Measurements from ENCODE around the gene COL4A1. TPM values are rescaled to one million over a fixed set of nuclear protein-coding genes. Genes with fewer than 3 reads are reported as not detected.

Gene COL4A1
- total RNA-seq, 1 experiment from 2014 or later, result 4.8 TPM

- no peaks in the 10 kb centered on the region for H3K27me3 ChIP-seq (replicated peaks; ENCODE audit: control insufficient read depth, insufficient read depth, low read length)
- intact Hi-C loops (cut with micrococcal nuclease; ENCODE audit: unreplicated experiment), result no loop called here
- Mint-ChIP-seq H3K4me1 (ENCODE audit: low read depth, unreplicated experiment) (no peaks in the 10 kb centered on the region), H3K4me3 (ENCODE audit: unreplicated experiment) (no peak overlapping the region), H3K27ac (ENCODE audit: unreplicated experiment) (no peak overlapping the region), H3K9me3 (ENCODE audit: unreplicated experiment) (peaks cover 7% of the 10 kb centered on the region), H3K27me3 (ENCODE audit: insufficient read depth, unreplicated experiment) (peaks cover 5% of the 10 kb centered on the region), H3K36me3 (ENCODE audit: insufficient read depth, unreplicated experiment) (no peaks in the 10 kb centered on the region)
- H3K36me3 ChIP-seq (ENCODE audit: control insufficient read depth, insufficient read depth, low read length), result no peaks in the 10 kb centered on the region
- H3K4me3 ChIP-seq (ENCODE audit: low read depth, low read length), result no peak overlapping the region
- no peaks in the 10 kb centered on the region for H3K9me3 ChIP-seq
- no TSS peak for BruUV-seq (replicated peaks)
- CTCF ChIA-PET, result no interaction called here
- TF ChIP-seq CTCF (IDR thresholded peaks at IDR 0.05; ENCODE audit: insufficient read depth in 1 of 2, low read depth in 1 of 2, low read length in 1 of 2, severe bottlenecking in 1 of 2, unreplicated experiment in 1 of 2), result no peak
- POLR2A ChIA-PET, result no interaction called here
- H3K4me1 ChIP-seq, result no peaks in the 10 kb centered on the region
- no peak for DNase-seq
Observed at GRCh38 chr13:110132225-110132982, 174.6 kb downstream of the COL4A1 start.

GRCh38 chr13:110131424-110131823 is 175.5 kb downstream of the COL4A1 start:
- no peak overlapping the region for H3K4me3 Mint-ChIP-seq (ENCODE audit: unreplicated experiment)
- BruUV-seq (replicated peaks), result no TSS peak

GRCh38 chr13:110130431-110130830 is 176.5 kb downstream of the COL4A1 start:
- Mint-ChIP-seq H3K4me3 (ENCODE audit: unreplicated experiment) (no peak overlapping the region), H3K4me1 (ENCODE audit: low read depth, unreplicated experiment) (peaks cover 7% of the 10 kb centered on the region), H3K36me3 (ENCODE audit: insufficient read depth, unreplicated experiment) (no peaks in the 10 kb centered on the region), H3K9me3 (ENCODE audit: unreplicated experiment) (peaks cover 7% of the 10 kb centered on the region), H3K27me3 (ENCODE audit: insufficient read depth, unreplicated experiment) (peaks cover 5% of the 10 kb centered on the region), H3K27ac (ENCODE audit: unreplicated experiment) (no peak overlapping the region)
- DNase-seq, result no peak
- ChIA-PET CTCF (no interaction called here), POLR2A (no interaction called here)
- Histone ChIP-seq H3K4me3 (ENCODE audit: low read depth, low read length) (no peak overlapping the region), H3K36me3 (ENCODE audit: control insufficient read depth, insufficient read depth, low read length) (no peaks in the 10 kb centered on the region), H3K27me3 (replicated peaks; ENCODE audit: control insufficient read depth, insufficient read depth, low read length) (no peaks in the 10 kb centered on the region), H3K9me3 (no peaks in the 10 kb centered on the region), H3K4me1 (no peaks in the 10 kb centered on the region)
- no TSS peak for BruUV-seq (replicated peaks)
- intact Hi-C loops (cut with micrococcal nuclease; ENCODE audit: unreplicated experiment), result no loop called here
- TF ChIP-seq CTCF (IDR thresholded peaks at IDR 0.05; ENCODE audit: insufficient read depth in 1 of 2, low read depth in 1 of 2, low read length in 1 of 2, severe bottlenecking in 1 of 2, unreplicated experiment in 1 of 2), result no peak

More at GRCh38 chr13:110131424-110131823, 175.5 kb downstream of the COL4A1 start:
- CTCF ChIA-PET, result no interaction called here
- peaks cover 1% of the 10 kb centered on the region for H3K4me1 Mint-ChIP-seq (ENCODE audit: low read depth, unreplicated experiment)
- intact Hi-C loops (cut with micrococcal nuclease; ENCODE audit: unreplicated experiment), result no loop called here
- H3K27me3 ChIP-seq (replicated peaks; ENCODE audit: control insufficient read depth, insufficient read depth, low read length), result no peaks in the 10 kb centered on the region
- DNase-seq, result no peak
- peaks cover 7% of the 10 kb centered on the region for H3K9me3 Mint-ChIP-seq (ENCODE audit: unreplicated experiment)
- no peak overlapping the region for H3K4me3 ChIP-seq (ENCODE audit: low read depth, low read length)
- H3K36me3 Mint-ChIP-seq (ENCODE audit: insufficient read depth, unreplicated experiment), result no peaks in the 10 kb centered on the region
- no peak for TF ChIP-seq CTCF (IDR thresholded peaks at IDR 0.05; ENCODE audit: insufficient read depth in 1 of 2, low read depth in 1 of 2, low read length in 1 of 2, severe bottlenecking in 1 of 2, unreplicated experiment in 1 of 2)
- H3K36me3 ChIP-seq (ENCODE audit: control insufficient read depth, insufficient read depth, low read length), result no peaks in the 10 kb centered on the region
- H3K27me3 Mint-ChIP-seq (ENCODE audit: insufficient read depth, unreplicated experiment), result peaks cover 5% of the 10 kb centered on the region
- H3K27ac Mint-ChIP-seq (ENCODE audit: unreplicated experiment), result no peak overlapping the region
- POLR2A ChIA-PET, result no interaction called here
- no peaks in the 10 kb centered on the region for H3K9me3 ChIP-seq
- H3K4me1 ChIP-seq, result no peaks in the 10 kb centered on the region
